CD14-positive monocyte (primary cell): ENCODE data around the gene PLEKHA7. TPM values are rescaled to one million over a fixed set of nuclear protein-coding genes. Genes with fewer than 3 reads are reported as not detected.
A peak's percentile ranks its signal among the peaks of the same experiment; 100 is the strongest.

Experiments used
- DNase-seq, 3 donors: peaks; one replicate each; pipeline ENCODE4 v3.0.0-alpha.2; 2011 to 2022
- H2AFZ ChIP-seq: 2 replicates; pipeline ENCODE4 v1.6.0; 2012; ENCODE audit warnings: mild to moderate bottlenecking, low read depth, low read length, inconsistent platforms; ENCODE audit not compliant: insufficient read depth, poor library complexity, severe bottlenecking
- H3K27ac ChIP-seq, 2 donors: 1 replicate in 1 of 2; 2 replicates in 1 of 2; pipeline ENCODE4 v1.5.1; 2012 to 2013; ENCODE audit warnings: low read length in 2 of 2, control low read depth in 1 of 2, inconsistent platforms in 1 of 2, low read depth in 1 of 2, mild to moderate bottlenecking in 1 of 2
- H3K27me3 ChIP-seq, 2 donors: one replicate each; pipeline versions ENCODE4 v1.6.0 to v1.6.1; 2011 to 2013; ENCODE audit warnings: low read length in 2 of 2; ENCODE audit not compliant: control insufficient read depth in 2 of 2, insufficient read depth in 2 of 2
- H3K36me3 ChIP-seq, 2 donors: replicated peaks in 1 of 2; 1 replicate in 1 of 2; 2 replicates in 1 of 2; pipeline versions ENCODE4 v1.5.1 to v1.6.1; 2012 to 2013; ENCODE audit warnings: low read length in 2 of 2, control low read depth in 1 of 2, inconsistent platforms in 1 of 2, mild to moderate bottlenecking in 1 of 2; ENCODE audit not compliant: insufficient read depth in 2 of 2, control insufficient read depth in 1 of 2
- H3K4me1 ChIP-seq, 2 donors: 1 replicate in 1 of 2; 2 replicates in 1 of 2; pipeline versions ENCODE4 v1.5.1 to v1.6.1; 2012 to 2013; ENCODE audit warnings: low read length in 2 of 2, control low read depth in 1 of 2, inconsistent platforms in 1 of 2, mild to moderate bottlenecking in 1 of 2, moderate library complexity in 1 of 2; ENCODE audit not compliant: insufficient read depth in 2 of 2, control insufficient read depth in 1 of 2
- H3K4me2 ChIP-seq: replicated peaks from 2 replicates; pipeline ENCODE3; 2012; ENCODE audit warnings: low read length, moderate library complexity, mild to moderate bottlenecking; ENCODE audit not compliant: poor library complexity, severe bottlenecking; ENCODE audit errors: extremely low read depth
- H3K4me3 ChIP-seq, 3 experiments: fragments of 200-600 bp in 1 of 3; sonication (generic) in 1 of 3; replicated peaks in 1 of 3; 1 replicate in 2 of 3; 2 replicates in 1 of 3; pipeline ENCODE4 v1.5.1; 2011 to 2013; ENCODE audit warnings: low read length in 3 of 3, mild to moderate bottlenecking in 3 of 3, control low read depth in 2 of 3, low read depth in 2 of 3, inconsistent platforms in 1 of 3, moderate library complexity in 1 of 3
- H3K79me2 ChIP-seq: 2 replicates; pipeline ENCODE4 v1.6.0; 2012; ENCODE audit warnings: mild to moderate bottlenecking, control low read depth, inconsistent platforms, low read length, moderate library complexity; ENCODE audit not compliant: insufficient read depth
- H3K9ac ChIP-seq: 2 replicates; pipeline ENCODE4 v1.6.0; 2017; ENCODE audit warnings: low read length, mild to moderate bottlenecking; ENCODE audit not compliant: insufficient read depth, poor library complexity, severe bottlenecking
- H3K9me3 ChIP-seq, 2 donors: replicated peaks in 1 of 2; 1 replicate in 1 of 2; 2 replicates in 1 of 2; pipeline versions ENCODE4 v1.5.1 to v1.6.1; 2012 to 2013; ENCODE audit warnings: low read length in 2 of 2, control low read depth in 1 of 2; ENCODE audit not compliant: control insufficient read depth in 1 of 2, insufficient read depth in 1 of 2
- H4K20me1 ChIP-seq: 2 replicates; pipeline ENCODE4 v1.6.0; 2012; ENCODE audit warnings: mild to moderate bottlenecking, low read length, control low read depth, moderate library complexity; ENCODE audit not compliant: insufficient read depth
- H3K27ac Mint-ChIP-seq, 7 donors: one replicate each; pipeline ENCODE4 v1.8.0; 2020; ENCODE audit warnings: mild to moderate bottlenecking in 7 of 7, mixed read lengths in 7 of 7, moderate library complexity in 6 of 7, inconsistent platforms in 2 of 7
- H3K27me3 Mint-ChIP-seq, 3 donors: one replicate each; pipeline ENCODE4 v1.8.0; 2021 to 2022; ENCODE audit warnings: low read depth in 3 of 3, mild to moderate bottlenecking in 3 of 3, mixed read lengths in 3 of 3, moderate library complexity in 3 of 3, inconsistent platforms in 1 of 3
- H3K36me3 Mint-ChIP-seq, 2 donors: one replicate each; pipeline ENCODE4 v1.8.0; 2020; ENCODE audit warnings: mixed read lengths in 2 of 2, inconsistent platforms in 1 of 2, mild to moderate bottlenecking in 1 of 2
- H3K4me1 Mint-ChIP-seq: one replicate; pipeline ENCODE4 v1.8.0; 2020; ENCODE audit warnings: mild to moderate bottlenecking, mixed read lengths
- H3K4me3 Mint-ChIP-seq, 2 donors: one replicate each; pipeline ENCODE4 v1.8.0; 2020; ENCODE audit warnings: mild to moderate bottlenecking in 2 of 2, mixed read lengths in 2 of 2, moderate library complexity in 1 of 2
- H3K9me3 Mint-ChIP-seq, 7 donors: one replicate each; pipeline ENCODE4 v1.8.0; 2020 to 2022; ENCODE audit warnings: mixed read lengths in 7 of 7, mild to moderate bottlenecking in 6 of 7, moderate library complexity in 6 of 7, inconsistent platforms in 2 of 7
- CTCF ChIP-seq: fragments of 200-600 bp; IDR thresholded peaks from one replicate; pipeline ENCODE4 v1.8.0; 2022; ENCODE audit warnings: antibody characterized with exemption, mild to moderate bottlenecking
- WGBS: methylation state at CpG from one replicate; pipeline ENCODE4 v1.1.5; 2013; ENCODE audit warnings: missing lambda C conversion rate; ENCODE audit not compliant: insufficient coverage; 5-methylcytosine and 5-hydroxymethylcytosine counted together
- intact Hi-C, 2 donors: fragments of 100-400 bp; cut with micrococcal nuclease; formaldehyde crosslinking; loops; one replicate each; pipeline versions ENCODE4 v1.15.0 to v1.15.1; 2023
- polyA plus RNA-seq, 3 donors: library from polyadenylated mRNA; depleted of rRNA in 1 of 3; unstranded in 2 of 3; stranded (reverse) in 1 of 3; fragments of 300-500 nt in 2 of 3; fragments of >200 nt in 1 of 3; fragmentation: Illumina TruSeq in 2 of 3; gene quantifications; 1 replicate in 2 of 3; 2 replicates in 1 of 3; pipeline ENCODE4 v1.2.3, GENCODE V29; 2012 to 2021

Gene PLEKHA7
- polyA plus RNA-seq, 3 donors: 0.05 to 0.92 (median 0.22) TPM

- Histone ChIP-seq H3K36me3 (no peaks in the 10 kb centered on the region), H3K79me2 (no peaks in the 10 kb centered on the region), H3K27ac (no peak overlapping the region), H2AFZ (no peak overlapping the region), H3K4me3 (no peak overlapping the region), H4K20me1 (no peaks in the 10 kb centered on the region), H3K9me3 (no peaks in the 10 kb centered on the region), H3K4me2 (no peak overlapping the region), H3K27me3 (no peaks in the 10 kb centered on the region), H3K4me1 (no peaks in the 10 kb centered on the region), H3K9ac (no peak overlapping the region)
- WGBS: 100% methylated on average over 2 of the region's 5 CpGs
- no peak for TF ChIP-seq CTCF
- Mint-ChIP-seq H3K27ac (peak overlapping the region in 1 of 7 donors; percentile 5), H3K4me3 (no peak overlapping the region), H3K9me3 (no peaks in the 10 kb centered on the region), H3K36me3 (no peaks in the 10 kb centered on the region), H3K4me1 (no peaks in the 10 kb centered on the region), H3K27me3 (peaks cover 0 to 2% (median 1%) of the 10 kb centered on the region in 3 donors)
- DNase-seq: no peak
- intact Hi-C loops: no loop called here
Observed at GRCh38 chr11:16956538-16957153, 57.6 kb downstream of the PLEKHA7 start.

- Mint-ChIP-seq H3K4me3 (no peak overlapping the region), H3K9me3 (peaks cover 0 to 2% (median 0%) of the 10 kb centered on the region in 7 donors), H3K27me3 (peaks cover 1 to 4% (median 2%) of the 10 kb centered on the region in 3 donors), H3K27ac (no peak overlapping the region), H3K4me1 (no peaks in the 10 kb centered on the region), H3K36me3 (no peaks in the 10 kb centered on the region)
- no peak overlapping the region for H3K4me2 ChIP-seq
- intact Hi-C loops: no loop called here
- H3K27me3 ChIP-seq: no peaks in the 10 kb centered on the region
- no peak for DNase-seq
- H3K4me1 ChIP-seq: no peaks in the 10 kb centered on the region
- no peaks in the 10 kb centered on the region for H3K9me3 ChIP-seq
- H3K9ac ChIP-seq: no peak overlapping the region
- no peak for TF ChIP-seq CTCF
- H3K79me2 ChIP-seq: no peaks in the 10 kb centered on the region
- no peak overlapping the region for H3K27ac ChIP-seq
- no peak overlapping the region for H2AFZ ChIP-seq
- H3K4me3 ChIP-seq: no peak overlapping the region
- H3K36me3 ChIP-seq: no peaks in the 10 kb centered on the region
- no peaks in the 10 kb centered on the region for H4K20me1 ChIP-seq
Observed at GRCh38 chr11:16953663-16954062, 60.6 kb downstream of the PLEKHA7 start.
